Endothelial cell of umbilical vein (primary cell): ENCODE measurements around the gene C1orf226. TPM values are rescaled to one million over a fixed set of nuclear protein-coding genes. Genes with fewer than 3 reads are reported as not detected.

Experiments
- BruUV-seq: library from RNA; stranded (reverse); fragments of 400-500 nt; replicated peaks from 2 replicates; lab custom pipeline; 2021; lab: Mats Ljungman, UMichigan
- CTCF ChIA-PET: fragments of 300-600, 350-600 bp; sonication (Branson Sonifier 250); formaldehyde crosslinking; loops from one replicate; lab custom pipeline; 2021; ENCODE audit warnings: antibody characterized with exemption, inconsistent platforms; lab: Charles Lee
- POLR2A ChIA-PET: fragments of 300-600, 350-600 bp; sonication (Branson Sonifier 250); formaldehyde crosslinking; loops from one replicate; lab custom pipeline; 2021; ENCODE audit warnings: antibody characterized with exemption, inconsistent platforms; lab: Charles Lee
- DNase-seq: peaks from one replicate; pipeline ENCODE4 v3.0.0-alpha.2; 2011; ENCODE audit warnings: low read depth, low spot score
- FAIRE-seq: peaks from 2 replicates; lab custom pipeline; 2011; peaks lifted over from hg19 to GRCh38; lab: Jason Lieb, UNC
- H2AFZ ChIP-seq: 2 replicates; pipeline ENCODE4 v1.6.0; 2012; ENCODE audit warnings: low read depth, low read length, control low read depth, inconsistent platforms
- H3K27ac ChIP-seq: 2 replicates; pipeline ENCODE4 v1.5.1; 2011; ENCODE audit warnings: low read depth, mild to moderate bottlenecking, control low read depth, low read length, moderate library complexity; ENCODE audit not compliant: insufficient read depth
- H3K27me3 ChIP-seq, 2 experiments: 2 replicates each; pipeline versions ENCODE4 v1.6.0 to v1.6.1; 2011; ENCODE audit warnings: low read length in 2 of 2, mixed read lengths in 1 of 2; ENCODE audit not compliant: control insufficient read depth in 2 of 2, insufficient read depth in 2 of 2
- H3K36me3 ChIP-seq, 2 experiments: 2 replicates in 1 of 2; 3 replicates in 1 of 2; pipeline ENCODE4 v1.5.1; 2011; ENCODE audit warnings: low read length in 2 of 2, mild to moderate bottlenecking in 1 of 2, moderate library complexity in 1 of 2; ENCODE audit not compliant: control insufficient read depth in 2 of 2, insufficient read depth in 2 of 2; ENCODE audit errors: extremely low read depth in 1 of 2
- H3K4me1 ChIP-seq: 3 replicates; pipeline ENCODE4 v1.5.1; 2011; ENCODE audit warnings: mild to moderate bottlenecking, low read length; ENCODE audit not compliant: control insufficient read depth, insufficient read depth; ENCODE audit errors: extremely low read depth
- H3K4me2 ChIP-seq: 2 replicates; pipeline ENCODE4 v1.6.1; 2011; ENCODE audit warnings: low read length, control low read depth, mixed read lengths; ENCODE audit not compliant: insufficient read depth
- H3K4me3 ChIP-seq, 3 experiments: fragments of 200-600 bp in 1 of 3; sonication (generic), shearing (Covaris generic) in 1 of 3; replicated peaks in 1 of 3; 2 replicates each; pipeline ENCODE4 v1.5.1; 2011 to 2016; ENCODE audit warnings: control low read depth in 3 of 3, low read length in 3 of 3, mild to moderate bottlenecking in 2 of 3, inconsistent platforms in 1 of 3, low read depth in 1 of 3, moderate library complexity in 1 of 3; ENCODE audit not compliant: insufficient read depth in 1 of 3
- H3K79me2 ChIP-seq: 2 replicates; pipeline ENCODE4 v1.6.0; 2012; ENCODE audit warnings: low read length, inconsistent platforms; ENCODE audit not compliant: control insufficient read depth, insufficient read depth
- H3K9ac ChIP-seq: replicated peaks from 2 replicates; pipeline ENCODE3; 2011; ENCODE audit warnings: low read length, control low read depth; ENCODE audit not compliant: insufficient read depth; ENCODE audit errors: extremely low read depth
- H3K9me1 ChIP-seq: replicated peaks from 3 replicates; pipeline ENCODE4 v1.6.0; 2011; ENCODE audit warnings: mild to moderate bottlenecking, low read length; ENCODE audit not compliant: control insufficient read depth, insufficient read depth; ENCODE audit errors: extremely low read depth
- H3K9me3 ChIP-seq: replicated peaks from 2 replicates; pipeline ENCODE4 v1.5.1; 2012; ENCODE audit warnings: low read length, inconsistent platforms; ENCODE audit not compliant: control insufficient read depth, insufficient read depth
- H4K20me1 ChIP-seq: replicated peaks from 2 replicates; pipeline ENCODE3; 2011; ENCODE audit warnings: mild to moderate bottlenecking, low read length; ENCODE audit not compliant: control insufficient read depth, insufficient read depth; ENCODE audit errors: extremely low read depth
- CTCF ChIP-seq, 2 donors: IDR thresholded peaks; 1 replicate in 1 of 2; 2 replicates in 1 of 2; pipeline ENCODE4 v1.5.1; 2011; ENCODE audit warnings: low read length in 2 of 2, mild to moderate bottlenecking in 2 of 2, moderate library complexity in 2 of 2, control low read depth in 1 of 2, inconsistent platforms in 1 of 2, low read depth in 1 of 2; ENCODE audit not compliant: insufficient read depth in 1 of 2; ENCODE audit errors: extremely low read depth in 1 of 2
- EZH2 ChIP-seq: IDR thresholded peaks from 2 replicates; pipeline ENCODE4 v1.6.1; 2012; ENCODE audit warnings: borderline replicate concordance, low read depth, mild to moderate bottlenecking, moderate library complexity, low read length, inconsistent platforms; ENCODE audit not compliant: severe bottlenecking
- FOS ChIP-seq: IDR thresholded peaks from 2 replicates; pipeline ENCODE4 v1.6.1; 2011; ENCODE audit warnings: mild to moderate bottlenecking, low read length, moderate library complexity, borderline replicate concordance; ENCODE audit not compliant: insufficient read depth
- GATA2 ChIP-seq: IDR thresholded peaks from 2 replicates; pipeline ENCODE4 v1.7.0; 2011; ENCODE audit warnings: low read depth, mild to moderate bottlenecking, moderate library complexity, mixed read lengths, low read length; ENCODE audit not compliant: insufficient read length, insufficient read depth
- JUN ChIP-seq: IDR thresholded peaks from 2 replicates; pipeline ENCODE4 v1.6.1; 2011; ENCODE audit warnings: borderline replicate concordance, low read depth; ENCODE audit not compliant: insufficient read length, insufficient read depth
- MYC ChIP-seq: IDR thresholded peaks from one replicate; pipeline ENCODE4 v1.6.1; 2011; ENCODE audit warnings: mild to moderate bottlenecking, low read depth, low read length
- POLR2A ChIP-seq: IDR thresholded peaks from 2 replicates; pipeline ENCODE4 v1.6.1; 2012; ENCODE audit warnings: low read depth, mild to moderate bottlenecking, control low read depth, low read length
- POLR2AphosphoS5 ChIP-seq: IDR thresholded peaks from 2 replicates; pipeline ENCODE4 v1.6.1; 2012; ENCODE audit warnings: low read depth, mild to moderate bottlenecking, control low read depth, low read length, moderate library complexity; ENCODE audit not compliant: insufficient read depth
- dilution Hi-C: fragments of 300-500 bp; cut with MboI; formaldehyde crosslinking; loops from one replicate; pipeline ENCODE4 v1.15.0; 2019; ENCODE audit warnings: low sequenced_read_pairs; ENCODE audit not compliant: extremely low pct_ligation_motif_present
- intact Hi-C: fragments of 100-400 bp; cut with micrococcal nuclease; formaldehyde crosslinking; loops from one replicate; pipeline ENCODE4 v1.10.0; 2022
- polyA plus RNA-seq, 4 experiments: library from polyadenylated mRNA; depleted of rRNA in 3 of 4; stranded (reverse) in 3 of 4; unstranded in 1 of 4; fragments of >200 nt; gene quantifications; 2 replicates each; pipeline versions ENCODE4 v1.2.1 to v1.2.3, GENCODE V29; 2011 to 2012; ENCODE audit warnings: missing spikeins in 1 of 4
- total RNA-seq: library from RNA; stranded (reverse); gene quantifications from 2 replicates; pipeline ENCODE4 v1.2.3, GENCODE V29; 2021
- TF ChIP-seq, protein P1 (sequence below): IDR thresholded peaks from 2 replicates; pipeline ENCODE4 v1.6.1; 2011; ENCODE audit not compliant: insufficient read depth, insufficient read length

Gene C1orf226
- total and polyA plus RNA-seq, 2 donors (not counting 3 experiments of a cell fraction or from before 2014, with no cell fraction given), result 2.5 to 4.2 TPM

- POLR2A ChIA-PET, result no interaction called here
- FAIRE-seq (no peak), DNase-seq (no peak)
- Histone ChIP-seq H2AFZ (no peak overlapping the region), H3K36me3 (peaks cover 0 to 3% of the 10 kb centered on the region in 2 experiments), H3K27ac (no peak overlapping the region), H3K9me3 (no peaks in the 10 kb centered on the region), H3K4me3 (no peak overlapping the region), H4K20me1 (no peaks in the 10 kb centered on the region), H3K27me3 (no peaks in the 10 kb centered on the region), H3K4me2 (no peak overlapping the region), H3K9ac (no peak overlapping the region), H3K9me1 (no peaks in the 10 kb centered on the region), H3K79me2 (no peaks in the 10 kb centered on the region), H3K4me1 (no peaks in the 10 kb centered on the region)
- TF ChIP-seq POLR2A (no peak), MYC (no peak), GATA2 (no peak), CTCF (IDR thresholded peaks at IDR 0.05; ENCODE audit: extremely low read depth in 1 of 2, insufficient read depth in 1 of 2, low read depth in 1 of 2, low read length in 2 of 2) (no peak), EZH2 (no peak), FOS (no peak), JUN (no peak), POLR2AphosphoS5 (no peak)
- TF ChIP-seq, protein P1, sequence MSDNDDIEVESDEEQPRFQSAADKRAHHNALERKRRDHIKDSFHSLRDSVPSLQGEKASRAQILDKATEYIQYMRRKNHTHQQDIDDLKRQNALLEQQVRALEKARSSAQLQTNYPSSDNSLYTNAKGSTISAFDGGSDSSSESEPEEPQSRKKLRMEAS, result no peak
- BruUV-seq, result no TSS peak
- dilution Hi-C loops, result no loop called here
- CTCF ChIA-PET, result interaction anchor here (1.3 to 1.5 kb wide), 3 partner anchors 11 to 327 kb away, joined by 3 to 4 read pairs (median 3); no protein-coding TSS in a partner anchor
- intact Hi-C loops, result no loop called here
Observed at GRCh38 chr1:162383091-162383490, 1.6 kb downstream of the C1orf226 start.
